Stimulated activated naive CD8-positive, alpha-beta T cell treated with anti-CD3 and anti-CD28 coated beads, Interleukin-15, Interleukin-2, amounts not matched to agents 100 ng/mL and 50 ng/mL, for 24 hours (primary cell): ENCODE measurements around the gene MRPL10.
"Not testable (repeated sequence)": the region's sequence is repeated elsewhere in the genome, so short reads cannot be mapped to it uniquely, and the experiment has no call there.

ENCODE experiments used
- H3K27ac Mint-ChIP-seq: one replicate; pipeline ENCODE4 v1.8.0; 2021; ENCODE audit warnings: mild to moderate bottlenecking, mixed read lengths
- H3K27me3 Mint-ChIP-seq: one replicate; pipeline ENCODE4 v1.8.0; 2021; ENCODE audit warnings: mixed read lengths
- H3K36me3 Mint-ChIP-seq: one replicate; pipeline ENCODE4 v1.8.0; 2021; ENCODE audit warnings: low read depth, mixed read lengths
- H3K4me1 Mint-ChIP-seq: one replicate; pipeline ENCODE4 v1.8.0; 2021; ENCODE audit warnings: low read depth, mixed read lengths
- H3K4me3 Mint-ChIP-seq: one replicate; pipeline ENCODE4 v1.8.0; 2021; ENCODE audit warnings: mild to moderate bottlenecking, mixed read lengths
- H3K9me3 Mint-ChIP-seq: one replicate; pipeline ENCODE4 v1.8.0; 2021; ENCODE audit warnings: mixed read lengths

The MRPL10 gene

DNA sequence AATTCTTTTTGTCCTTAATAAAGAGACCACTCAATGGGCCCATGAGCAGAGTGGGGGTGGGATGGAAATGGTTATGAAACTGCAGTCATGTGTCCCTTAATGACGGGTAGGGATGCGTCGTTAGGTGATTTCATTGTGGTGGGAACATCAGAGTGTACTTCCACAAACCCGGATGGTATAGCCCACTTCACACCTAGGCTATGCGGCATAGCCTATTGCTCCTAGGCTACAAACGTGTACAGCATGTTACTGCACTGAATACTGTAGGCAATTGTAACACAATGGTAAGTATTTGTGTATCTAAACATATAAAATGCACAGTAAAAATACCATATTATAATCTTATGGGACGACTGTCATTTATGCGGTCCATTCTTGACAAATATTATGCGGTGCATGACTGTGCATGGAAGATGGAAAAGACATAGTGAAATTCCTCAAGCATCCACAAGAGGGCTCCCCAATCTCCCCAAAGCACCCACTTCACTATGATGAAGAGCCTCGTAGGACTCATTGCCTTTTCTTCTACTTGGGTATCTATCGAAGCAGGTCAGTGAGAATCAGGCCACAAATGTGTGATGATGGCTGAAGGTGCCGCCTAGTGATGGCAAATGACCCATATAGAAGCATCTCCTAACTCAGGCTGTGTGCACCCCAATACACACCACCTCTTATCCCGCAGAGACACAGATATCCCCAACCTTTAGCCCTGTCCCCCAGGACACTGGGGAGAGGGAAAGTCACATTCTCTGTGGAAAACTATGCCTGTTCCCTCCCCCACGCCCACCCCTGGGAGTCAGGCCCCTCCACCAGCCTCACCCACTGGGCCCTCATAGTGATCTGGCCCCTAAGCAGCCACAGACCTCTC, 54.8 kb downstream of the MRPL10 start:
- Mint-ChIP-seq H3K36me3 (no peaks in the 10 kb centered on the region), H3K9me3 (no peaks in the 10 kb centered on the region), H3K27ac (no peak overlapping the region), H3K27me3 (peaks cover 50% of the 10 kb centered on the region), H3K4me1 (no peaks in the 10 kb centered on the region), H3K4me3 (no peak overlapping the region)

- no peak overlapping the region for H3K27ac Mint-ChIP-seq
- no peaks in the 10 kb centered on the region for H3K36me3 Mint-ChIP-seq
- H3K4me1 Mint-ChIP-seq: no peaks in the 10 kb centered on the region
- no peak overlapping the region for H3K4me3 Mint-ChIP-seq
- peaks cover 4% of the 10 kb centered on the region for H3K9me3 Mint-ChIP-seq
- peaks cover 44% of the 10 kb centered on the region for H3K27me3 Mint-ChIP-seq
These were observed 56.3 kb downstream of the MRPL10 start for GRCh38 chr17:47774987-47775580.

GRCh38 chr17:47774331-47774730, 57.0 kb downstream of the MRPL10 start:
- no peaks in the 10 kb centered on the region for H3K36me3 Mint-ChIP-seq
- no peak overlapping the region for H3K4me3 Mint-ChIP-seq
- peaks cover 4% of the 10 kb centered on the region for H3K9me3 Mint-ChIP-seq
- no peaks in the 10 kb centered on the region for H3K4me1 Mint-ChIP-seq
- no peak overlapping the region for H3K27ac Mint-ChIP-seq
- peaks cover 41% of the 10 kb centered on the region for H3K27me3 Mint-ChIP-seq

DNA sequence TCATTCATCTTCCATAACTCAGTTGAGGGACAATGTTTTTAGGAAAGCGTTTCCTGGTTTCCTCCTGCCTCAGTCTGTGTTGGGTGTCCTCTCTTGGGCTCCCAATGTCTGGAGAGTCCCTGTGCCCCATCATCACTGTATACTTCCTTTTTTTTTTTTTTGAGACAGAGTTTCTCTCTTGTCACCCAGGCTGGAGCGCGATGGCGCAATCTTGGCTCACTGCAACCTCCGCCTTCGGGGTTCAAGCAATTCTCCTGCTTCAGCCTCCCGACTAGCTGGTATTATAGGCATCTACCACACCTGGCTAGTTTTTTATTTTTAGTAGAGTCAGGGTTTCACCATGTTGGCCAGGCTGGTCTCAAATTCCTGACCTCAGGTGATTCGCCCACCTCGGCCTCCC, 57.7 kb downstream of the MRPL10 start:
- not testable (repeated sequence) for H3K36me3 Mint-ChIP-seq

More for the DNA sequence above, 57.7 kb downstream of the MRPL10 start:
- not testable (repeated sequence) for H3K9me3 Mint-ChIP-seq, H3K27ac Mint-ChIP-seq, H3K4me1 Mint-ChIP-seq, H3K4me3 Mint-ChIP-seq
- peaks cover 43% of the 10 kb centered on the region for H3K27me3 Mint-ChIP-seq
